ENCODE data around the gene ZNF318. TPM values are rescaled to one million over a fixed set of nuclear protein-coding genes. Genes with fewer than 3 reads are reported as not detected.

Gene ZNF318
- total RNA-seq, 1 experiment from 2014 or later, result 24.3 TPM

DNA sequence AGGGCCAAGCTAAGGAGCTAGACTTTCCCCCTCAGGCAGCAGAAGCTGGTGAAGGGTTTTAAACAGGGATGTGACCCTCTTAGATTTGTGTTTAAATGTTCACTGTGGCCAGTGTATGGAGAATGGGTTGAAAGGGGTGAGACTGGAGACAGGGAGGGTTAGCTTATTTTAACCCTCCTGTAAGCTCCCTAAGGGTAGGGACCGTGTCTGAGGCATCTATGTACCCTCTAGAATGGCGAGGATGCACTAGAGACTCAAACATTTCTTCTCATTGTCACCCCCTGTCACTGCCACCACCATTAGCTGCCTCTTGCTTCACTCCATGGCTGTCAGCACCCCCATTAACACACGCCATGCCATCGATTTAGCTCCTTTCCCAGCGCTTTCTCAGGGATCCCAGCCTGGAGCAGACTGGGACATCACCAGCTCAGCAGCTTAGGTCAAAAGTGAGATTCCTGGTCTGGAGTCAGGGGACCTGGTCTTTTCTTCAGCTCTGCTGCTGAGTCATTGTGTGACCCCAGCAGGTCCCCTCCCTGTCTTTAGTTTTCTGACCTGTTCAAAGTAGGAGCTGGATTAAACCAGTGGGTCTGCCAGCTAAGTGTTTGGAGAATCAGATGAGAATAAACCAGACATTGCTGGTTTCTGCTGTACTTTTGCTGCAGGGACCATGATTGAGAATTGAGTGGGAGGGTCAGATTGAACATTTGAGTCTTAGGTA, 72.5 kb downstream of the ZNF318 start:
- DNase-seq (ENCODE audit: low spot score) (no peak), ATAC-seq (no peak)
- H3K36me3 Mint-ChIP-seq, result no peaks in the 10 kb centered on the region
- ChIA-PET CTCF (interaction anchor here (0.7 to 5.2 kb wide), 10 partner anchors 10 to 199 kb away, joined by 3 to 49 read pairs (median 6); partner anchors contain the start of genes CRIP3, CUL9 and DNPH1), POLR2A (interaction anchor here (0.6 to 1.9 kb wide), 4 partner anchors 9 to 95 kb away, joined by 3 to 9 read pairs (median 6); partner anchors contain the start of gene CRIP3)
- no peak overlapping the region for H3K4me3 Mint-ChIP-seq
- no peak overlapping the region for H3K27ac Mint-ChIP-seq
- peaks cover 5% of the 10 kb centered on the region for H3K27me3 Mint-ChIP-seq (ENCODE audit: low read depth)
- peaks cover 11% of the 10 kb centered on the region for H3K4me1 Mint-ChIP-seq
- no peaks in the 10 kb centered on the region for H3K9me3 Mint-ChIP-seq
- TF ChIP-seq GRHL2 (CRISPR knock-in tag; IDR thresholded peaks at IDR 0.05; ENCODE audit: insufficient replicate concordance, severe bottlenecking) (no peak), GABPB1 (CRISPR knock-in tag; IDR thresholded peaks at IDR 0.05) (no peak), GTF2I (CRISPR knock-in tag; conservative IDR thresholded peaks at IDR 0.05) (no peak), NR2C2 (CRISPR knock-in tag; IDR thresholded peaks at IDR 0.05) (no peak), ZBTB21 (CRISPR knock-in tag; IDR thresholded peaks at IDR 0.05; ENCODE audit: borderline replicate concordance) (no peak), SP1 (CRISPR knock-in tag; conservative IDR thresholded peaks at IDR 0.05) (no peak), RELA (CRISPR knock-in tag; IDR thresholded peaks at IDR 0.05; ENCODE audit: borderline replicate concordance) (no peak), MXD4 (CRISPR knock-in tag; IDR thresholded peaks at IDR 0.05; ENCODE audit: borderline replicate concordance) (no peak)
- TF ChIP-seq, protein P1, sequence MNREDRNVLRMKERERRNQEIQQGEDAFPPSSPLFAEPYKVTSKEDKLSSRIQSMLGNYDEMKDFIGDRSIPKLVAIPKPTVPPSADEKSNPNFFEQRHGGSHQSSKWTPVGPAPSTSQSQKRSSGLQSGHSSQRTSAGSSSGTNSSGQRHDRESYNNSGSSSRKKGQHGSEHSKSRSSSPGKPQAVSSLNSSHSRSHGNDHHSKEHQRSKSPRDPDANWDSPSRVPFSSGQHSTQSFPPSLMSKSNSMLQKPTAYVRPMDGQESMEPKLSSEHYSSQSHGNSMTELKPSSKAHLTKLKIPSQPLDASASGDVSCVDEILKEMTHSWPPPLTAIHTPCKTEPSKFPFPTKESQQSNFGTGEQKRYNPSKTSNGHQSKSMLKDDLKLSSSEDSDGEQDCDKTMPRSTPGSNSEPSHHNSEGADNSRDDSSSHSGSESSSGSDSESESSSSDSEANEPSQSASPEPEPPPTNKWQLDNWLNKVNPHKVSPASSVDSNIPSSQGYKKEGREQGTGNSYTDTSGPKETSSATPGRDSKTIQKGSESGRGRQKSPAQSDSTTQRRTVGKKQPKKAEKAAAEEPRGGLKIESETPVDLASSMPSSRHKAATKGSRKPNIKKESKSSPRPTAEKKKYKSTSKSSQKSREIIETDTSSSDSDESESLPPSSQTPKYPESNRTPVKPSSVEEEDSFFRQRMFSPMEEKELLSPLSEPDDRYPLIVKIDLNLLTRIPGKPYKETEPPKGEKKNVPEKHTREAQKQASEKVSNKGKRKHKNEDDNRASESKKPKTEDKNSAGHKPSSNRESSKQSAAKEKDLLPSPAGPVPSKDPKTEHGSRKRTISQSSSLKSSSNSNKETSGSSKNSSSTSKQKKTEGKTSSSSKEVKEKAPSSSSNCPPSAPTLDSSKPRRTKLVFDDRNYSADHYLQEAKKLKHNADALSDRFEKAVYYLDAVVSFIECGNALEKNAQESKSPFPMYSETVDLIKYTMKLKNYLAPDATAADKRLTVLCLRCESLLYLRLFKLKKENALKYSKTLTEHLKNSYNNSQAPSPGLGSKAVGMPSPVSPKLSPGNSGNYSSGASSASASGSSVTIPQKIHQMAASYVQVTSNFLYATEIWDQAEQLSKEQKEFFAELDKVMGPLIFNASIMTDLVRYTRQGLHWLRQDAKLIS (CRISPR knock-in tag; IDR thresholded peaks at IDR 0.05; ENCODE audit: borderline replicate concordance), result no peak
- TF ChIP-seq, protein P2, sequence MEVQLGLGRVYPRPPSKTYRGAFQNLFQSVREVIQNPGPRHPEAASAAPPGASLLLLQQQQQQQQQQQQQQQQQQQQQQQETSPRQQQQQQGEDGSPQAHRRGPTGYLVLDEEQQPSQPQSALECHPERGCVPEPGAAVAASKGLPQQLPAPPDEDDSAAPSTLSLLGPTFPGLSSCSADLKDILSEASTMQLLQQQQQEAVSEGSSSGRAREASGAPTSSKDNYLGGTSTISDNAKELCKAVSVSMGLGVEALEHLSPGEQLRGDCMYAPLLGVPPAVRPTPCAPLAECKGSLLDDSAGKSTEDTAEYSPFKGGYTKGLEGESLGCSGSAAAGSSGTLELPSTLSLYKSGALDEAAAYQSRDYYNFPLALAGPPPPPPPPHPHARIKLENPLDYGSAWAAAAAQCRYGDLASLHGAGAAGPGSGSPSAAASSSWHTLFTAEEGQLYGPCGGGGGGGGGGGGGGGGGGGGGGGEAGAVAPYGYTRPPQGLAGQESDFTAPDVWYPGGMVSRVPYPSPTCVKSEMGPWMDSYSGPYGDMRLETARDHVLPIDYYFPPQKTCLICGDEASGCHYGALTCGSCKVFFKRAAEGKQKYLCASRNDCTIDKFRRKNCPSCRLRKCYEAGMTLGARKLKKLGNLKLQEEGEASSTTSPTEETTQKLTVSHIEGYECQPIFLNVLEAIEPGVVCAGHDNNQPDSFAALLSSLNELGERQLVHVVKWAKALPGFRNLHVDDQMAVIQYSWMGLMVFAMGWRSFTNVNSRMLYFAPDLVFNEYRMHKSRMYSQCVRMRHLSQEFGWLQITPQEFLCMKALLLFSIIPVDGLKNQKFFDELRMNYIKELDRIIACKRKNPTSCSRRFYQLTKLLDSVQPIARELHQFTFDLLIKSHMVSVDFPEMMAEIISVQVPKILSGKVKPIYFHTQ (CRISPR knock-in tag; IDR thresholded peaks at IDR 0.05), result no peak
- TF ChIP-seq, protein P3, sequence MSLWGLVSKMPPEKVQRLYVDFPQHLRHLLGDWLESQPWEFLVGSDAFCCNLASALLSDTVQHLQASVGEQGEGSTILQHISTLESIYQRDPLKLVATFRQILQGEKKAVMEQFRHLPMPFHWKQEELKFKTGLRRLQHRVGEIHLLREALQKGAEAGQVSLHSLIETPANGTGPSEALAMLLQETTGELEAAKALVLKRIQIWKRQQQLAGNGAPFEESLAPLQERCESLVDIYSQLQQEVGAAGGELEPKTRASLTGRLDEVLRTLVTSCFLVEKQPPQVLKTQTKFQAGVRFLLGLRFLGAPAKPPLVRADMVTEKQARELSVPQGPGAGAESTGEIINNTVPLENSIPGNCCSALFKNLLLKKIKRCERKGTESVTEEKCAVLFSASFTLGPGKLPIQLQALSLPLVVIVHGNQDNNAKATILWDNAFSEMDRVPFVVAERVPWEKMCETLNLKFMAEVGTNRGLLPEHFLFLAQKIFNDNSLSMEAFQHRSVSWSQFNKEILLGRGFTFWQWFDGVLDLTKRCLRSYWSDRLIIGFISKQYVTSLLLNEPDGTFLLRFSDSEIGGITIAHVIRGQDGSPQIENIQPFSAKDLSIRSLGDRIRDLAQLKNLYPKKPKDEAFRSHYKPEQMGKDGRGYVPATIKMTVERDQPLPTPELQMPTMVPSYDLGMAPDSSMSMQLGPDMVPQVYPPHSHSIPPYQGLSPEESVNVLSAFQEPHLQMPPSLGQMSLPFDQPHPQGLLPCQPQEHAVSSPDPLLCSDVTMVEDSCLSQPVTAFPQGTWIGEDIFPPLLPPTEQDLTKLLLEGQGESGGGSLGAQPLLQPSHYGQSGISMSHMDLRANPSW (CRISPR knock-in tag; conservative IDR thresholded peaks at IDR 0.05; ENCODE audit: low read depth), result no peak
- TF ChIP-seq, protein P4, sequence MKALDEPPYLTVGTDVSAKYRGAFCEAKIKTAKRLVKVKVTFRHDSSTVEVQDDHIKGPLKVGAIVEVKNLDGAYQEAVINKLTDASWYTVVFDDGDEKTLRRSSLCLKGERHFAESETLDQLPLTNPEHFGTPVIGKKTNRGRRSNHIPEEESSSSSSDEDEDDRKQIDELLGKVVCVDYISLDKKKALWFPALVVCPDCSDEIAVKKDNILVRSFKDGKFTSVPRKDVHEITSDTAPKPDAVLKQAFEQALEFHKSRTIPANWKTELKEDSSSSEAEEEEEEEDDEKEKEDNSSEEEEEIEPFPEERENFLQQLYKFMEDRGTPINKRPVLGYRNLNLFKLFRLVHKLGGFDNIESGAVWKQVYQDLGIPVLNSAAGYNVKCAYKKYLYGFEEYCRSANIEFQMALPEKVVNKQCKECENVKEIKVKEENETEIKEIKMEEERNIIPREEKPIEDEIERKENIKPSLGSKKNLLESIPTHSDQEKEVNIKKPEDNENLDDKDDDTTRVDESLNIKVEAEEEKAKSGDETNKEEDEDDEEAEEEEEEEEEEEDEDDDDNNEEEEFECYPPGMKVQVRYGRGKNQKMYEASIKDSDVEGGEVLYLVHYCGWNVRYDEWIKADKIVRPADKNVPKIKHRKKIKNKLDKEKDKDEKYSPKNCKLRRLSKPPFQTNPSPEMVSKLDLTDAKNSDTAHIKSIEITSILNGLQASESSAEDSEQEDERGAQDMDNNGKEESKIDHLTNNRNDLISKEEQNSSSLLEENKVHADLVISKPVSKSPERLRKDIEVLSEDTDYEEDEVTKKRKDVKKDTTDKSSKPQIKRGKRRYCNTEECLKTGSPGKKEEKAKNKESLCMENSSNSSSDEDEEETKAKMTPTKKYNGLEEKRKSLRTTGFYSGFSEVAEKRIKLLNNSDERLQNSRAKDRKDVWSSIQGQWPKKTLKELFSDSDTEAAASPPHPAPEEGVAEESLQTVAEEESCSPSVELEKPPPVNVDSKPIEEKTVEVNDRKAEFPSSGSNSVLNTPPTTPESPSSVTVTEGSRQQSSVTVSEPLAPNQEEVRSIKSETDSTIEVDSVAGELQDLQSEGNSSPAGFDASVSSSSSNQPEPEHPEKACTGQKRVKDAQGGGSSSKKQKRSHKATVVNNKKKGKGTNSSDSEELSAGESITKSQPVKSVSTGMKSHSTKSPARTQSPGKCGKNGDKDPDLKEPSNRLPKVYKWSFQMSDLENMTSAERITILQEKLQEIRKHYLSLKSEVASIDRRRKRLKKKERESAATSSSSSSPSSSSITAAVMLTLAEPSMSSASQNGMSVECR (CRISPR knock-in tag; IDR thresholded peaks at IDR 0.05; ENCODE audit: borderline replicate concordance), result no peak
- TF ChIP-seq, protein P5, sequence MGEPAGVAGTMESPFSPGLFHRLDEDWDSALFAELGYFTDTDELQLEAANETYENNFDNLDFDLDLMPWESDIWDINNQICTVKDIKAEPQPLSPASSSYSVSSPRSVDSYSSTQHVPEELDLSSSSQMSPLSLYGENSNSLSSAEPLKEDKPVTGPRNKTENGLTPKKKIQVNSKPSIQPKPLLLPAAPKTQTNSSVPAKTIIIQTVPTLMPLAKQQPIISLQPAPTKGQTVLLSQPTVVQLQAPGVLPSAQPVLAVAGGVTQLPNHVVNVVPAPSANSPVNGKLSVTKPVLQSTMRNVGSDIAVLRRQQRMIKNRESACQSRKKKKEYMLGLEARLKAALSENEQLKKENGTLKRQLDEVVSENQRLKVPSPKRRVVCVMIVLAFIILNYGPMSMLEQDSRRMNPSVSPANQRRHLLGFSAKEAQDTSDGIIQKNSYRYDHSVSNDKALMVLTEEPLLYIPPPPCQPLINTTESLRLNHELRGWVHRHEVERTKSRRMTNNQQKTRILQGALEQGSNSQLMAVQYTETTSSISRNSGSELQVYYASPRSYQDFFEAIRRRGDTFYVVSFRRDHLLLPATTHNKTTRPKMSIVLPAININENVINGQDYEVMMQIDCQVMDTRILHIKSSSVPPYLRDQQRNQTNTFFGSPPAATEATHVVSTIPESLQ (CRISPR knock-in tag; IDR thresholded peaks at IDR 0.05), result no peak
- TF ChIP-seq, protein P6, sequence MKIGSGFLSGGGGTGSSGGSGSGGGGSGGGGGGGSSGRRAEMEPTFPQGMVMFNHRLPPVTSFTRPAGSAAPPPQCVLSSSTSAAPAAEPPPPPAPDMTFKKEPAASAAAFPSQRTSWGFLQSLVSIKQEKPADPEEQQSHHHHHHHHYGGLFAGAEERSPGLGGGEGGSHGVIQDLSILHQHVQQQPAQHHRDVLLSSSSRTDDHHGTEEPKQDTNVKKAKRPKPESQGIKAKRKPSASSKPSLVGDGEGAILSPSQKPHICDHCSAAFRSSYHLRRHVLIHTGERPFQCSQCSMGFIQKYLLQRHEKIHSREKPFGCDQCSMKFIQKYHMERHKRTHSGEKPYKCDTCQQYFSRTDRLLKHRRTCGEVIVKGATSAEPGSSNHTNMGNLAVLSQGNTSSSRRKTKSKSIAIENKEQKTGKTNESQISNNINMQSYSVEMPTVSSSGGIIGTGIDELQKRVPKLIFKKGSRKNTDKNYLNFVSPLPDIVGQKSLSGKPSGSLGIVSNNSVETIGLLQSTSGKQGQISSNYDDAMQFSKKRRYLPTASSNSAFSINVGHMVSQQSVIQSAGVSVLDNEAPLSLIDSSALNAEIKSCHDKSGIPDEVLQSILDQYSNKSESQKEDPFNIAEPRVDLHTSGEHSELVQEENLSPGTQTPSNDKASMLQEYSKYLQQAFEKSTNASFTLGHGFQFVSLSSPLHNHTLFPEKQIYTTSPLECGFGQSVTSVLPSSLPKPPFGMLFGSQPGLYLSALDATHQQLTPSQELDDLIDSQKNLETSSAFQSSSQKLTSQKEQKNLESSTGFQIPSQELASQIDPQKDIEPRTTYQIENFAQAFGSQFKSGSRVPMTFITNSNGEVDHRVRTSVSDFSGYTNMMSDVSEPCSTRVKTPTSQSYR (CRISPR knock-in tag; IDR thresholded peaks at IDR 0.05), result no peak
- TF ChIP-seq, protein P7, sequence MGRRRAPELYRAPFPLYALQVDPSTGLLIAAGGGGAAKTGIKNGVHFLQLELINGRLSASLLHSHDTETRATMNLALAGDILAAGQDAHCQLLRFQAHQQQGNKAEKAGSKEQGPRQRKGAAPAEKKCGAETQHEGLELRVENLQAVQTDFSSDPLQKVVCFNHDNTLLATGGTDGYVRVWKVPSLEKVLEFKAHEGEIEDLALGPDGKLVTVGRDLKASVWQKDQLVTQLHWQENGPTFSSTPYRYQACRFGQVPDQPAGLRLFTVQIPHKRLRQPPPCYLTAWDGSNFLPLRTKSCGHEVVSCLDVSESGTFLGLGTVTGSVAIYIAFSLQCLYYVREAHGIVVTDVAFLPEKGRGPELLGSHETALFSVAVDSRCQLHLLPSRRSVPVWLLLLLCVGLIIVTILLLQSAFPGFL (CRISPR knock-in tag; IDR thresholded peaks at IDR 0.05; ENCODE audit: borderline replicate concordance), result no peak

All from WTC11 (cell line).